NCI-H510A treated with DMSO at 0.1 percent for 48 hours (cell line): Measurements from ENCODE around the gene FCER1G.
"Not testable (repeated sequence)": the region's sequence is repeated elsewhere in the genome, so short reads cannot be mapped to it uniquely, and the experiment has no call there.

Experiments
- DNase-seq: peaks from one replicate; lab custom pipeline; 2025; lab: John Stamatoyannopoulos, UW

Gene FCER1G

DNA sequence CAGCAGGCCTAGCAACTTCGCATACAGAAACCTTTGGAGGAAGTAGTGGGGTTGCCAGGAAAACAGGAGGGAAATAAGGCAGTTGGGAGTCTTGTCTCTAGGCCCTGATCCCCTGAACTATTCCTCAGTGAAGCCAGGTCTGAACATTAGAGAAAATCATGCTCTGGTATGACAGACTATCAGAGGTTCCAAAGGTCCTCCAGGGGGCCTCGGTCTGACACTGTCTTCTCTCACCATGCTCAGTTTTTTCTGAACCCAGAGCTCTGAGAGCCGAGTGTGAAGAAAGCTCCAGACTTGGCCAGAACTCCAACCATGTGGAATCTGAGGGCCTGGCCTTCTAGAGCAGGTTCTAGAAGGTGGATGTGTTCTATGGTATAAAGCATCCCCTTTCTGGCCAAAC, 14.8 kb downstream of the FCER1G start:
- DNase-seq: no peak

DNA sequence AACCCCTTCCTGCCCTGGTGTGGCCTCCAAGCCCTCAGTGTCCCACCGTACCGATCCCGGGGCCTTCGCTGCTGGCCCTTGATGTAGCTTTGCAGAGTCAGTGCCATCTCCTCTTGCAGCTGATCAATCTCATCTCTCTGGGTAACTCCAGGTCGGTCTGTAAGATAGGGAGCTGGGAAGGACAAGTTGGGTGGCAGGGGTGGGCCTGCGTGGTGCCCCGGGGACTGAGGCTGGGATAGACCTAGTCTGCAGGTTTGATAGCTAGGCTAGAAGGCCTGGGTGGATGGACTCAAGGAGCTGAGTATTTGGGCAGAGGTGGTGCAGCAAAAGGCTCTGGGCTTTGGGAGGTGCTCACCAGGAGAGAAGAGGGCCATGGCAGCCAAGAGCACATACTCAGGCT, 15.7 kb downstream of the FCER1G start:
- DNase-seq: no peak

DNA sequence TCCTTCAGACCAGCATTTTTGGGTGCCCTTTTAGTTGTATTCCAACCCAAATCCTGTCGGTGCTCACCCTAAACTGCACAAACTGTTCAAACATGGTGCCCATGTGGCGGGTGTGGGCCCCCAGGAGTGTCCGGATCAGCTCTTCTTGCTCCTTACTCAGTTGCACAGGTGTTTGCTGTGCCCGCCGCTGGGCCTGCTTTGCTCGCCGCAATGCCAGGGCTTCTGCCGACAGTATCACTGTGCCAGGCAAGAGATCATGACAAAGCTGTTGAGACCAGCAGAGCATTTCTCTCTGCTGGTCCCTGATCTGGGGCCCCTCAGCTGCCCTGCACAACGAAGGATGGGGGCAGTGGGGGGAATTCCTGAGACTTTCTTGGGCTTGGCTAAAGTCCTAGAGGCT, 18.0 kb downstream of the FCER1G start:
- DNase-seq: no peak

GRCh38 chr1:161235957-161236775, 21.1 kb downstream of the FCER1G start:
- no peak for DNase-seq

GRCh38 chr1:161238039-161238473, 23.0 kb downstream of the FCER1G start, which contains the start of gene NR1I3:
NR1I3 (minus strand) TSS chr1:161238203; CDS start chr1:161236565, 1,638 bp downstream.
- DNase-seq: no peak

GRCh38 chr1:161241682-161242081, 26.6 kb downstream of the FCER1G start:
- no peak for DNase-seq

- DNase-seq: no peak
Measured at GRCh38 chr1:161242313-161242712, 27.2 kb downstream of the FCER1G start.

- DNase-seq: no peak
Measured at GRCh38 chr1:161244888-161245287, 29.8 kb downstream of the FCER1G start.

DNA sequence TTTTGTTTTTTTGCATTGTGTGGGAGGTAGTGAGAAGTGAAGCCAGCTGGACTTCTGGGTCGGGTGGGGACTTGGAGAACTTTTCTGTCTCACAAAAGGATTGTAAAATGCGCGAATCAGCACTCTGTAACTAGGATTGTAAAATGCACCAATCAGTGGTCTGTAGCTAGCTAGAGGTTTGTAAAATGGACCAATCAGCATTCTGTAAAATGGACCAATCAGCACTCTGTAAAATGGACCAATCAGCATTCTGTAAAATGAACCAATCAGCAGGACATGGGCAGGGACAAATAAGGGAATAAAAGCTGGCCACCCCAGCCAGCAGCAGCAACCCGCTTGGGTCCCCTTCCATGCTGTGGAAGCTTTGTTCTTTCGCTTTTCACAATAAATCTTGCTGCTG, 35.0 kb downstream of the FCER1G start:
- DNase-seq: not testable (repeated sequence)

- DNase-seq: no peak
Measured at GRCh38 chr1:161250829-161251228, 35.7 kb downstream of the FCER1G start.

DNA sequence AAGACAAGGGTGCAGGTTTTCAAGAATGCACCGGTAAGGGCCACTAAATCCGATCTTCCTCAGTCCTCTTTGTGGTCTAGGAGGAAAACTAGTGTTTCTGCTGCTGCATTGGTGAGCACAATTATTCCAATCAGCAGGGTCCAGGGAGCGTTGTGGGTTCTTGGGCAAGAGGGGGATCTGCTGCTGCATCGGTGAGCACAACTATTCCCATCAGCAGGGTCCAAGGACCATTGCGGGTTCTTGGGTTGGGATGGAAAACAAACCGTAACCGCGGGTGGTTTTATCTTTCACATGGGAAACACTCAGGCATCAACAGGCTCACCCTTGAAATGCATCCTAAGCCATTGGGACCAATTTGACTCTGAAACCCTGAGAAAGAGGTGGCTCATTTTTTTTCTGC, 36.5 kb downstream of the FCER1G start:
- no peak for DNase-seq

DNA sequence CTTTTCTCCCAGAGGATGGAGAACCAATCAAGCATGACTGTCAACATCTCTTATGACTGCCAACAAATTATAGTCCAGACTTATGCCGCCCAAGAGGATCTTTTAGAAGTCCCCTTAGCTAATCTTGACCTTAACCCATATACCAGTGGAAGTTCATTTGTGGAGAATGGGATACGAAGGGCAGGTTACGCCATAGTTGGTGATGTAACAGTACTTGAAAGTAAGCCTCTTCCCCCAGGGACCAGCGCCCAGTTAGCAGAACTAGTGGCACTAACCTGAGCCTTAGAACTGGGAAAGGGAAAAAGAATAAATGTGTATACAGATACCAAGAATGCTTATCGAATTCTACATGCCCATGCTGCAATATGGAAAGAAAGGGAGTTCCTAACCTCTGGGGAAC, 40.2 kb downstream of the FCER1G start:
- not testable (repeated sequence) for DNase-seq

GRCh38 chr1:161255955-161256520, 40.9 kb downstream of the FCER1G start:
- not testable (repeated sequence) for DNase-seq

- not testable (repeated sequence) for DNase-seq
Measured at GRCh38 chr1:161257109-161257508, 42.0 kb downstream of the FCER1G start.

DNA sequence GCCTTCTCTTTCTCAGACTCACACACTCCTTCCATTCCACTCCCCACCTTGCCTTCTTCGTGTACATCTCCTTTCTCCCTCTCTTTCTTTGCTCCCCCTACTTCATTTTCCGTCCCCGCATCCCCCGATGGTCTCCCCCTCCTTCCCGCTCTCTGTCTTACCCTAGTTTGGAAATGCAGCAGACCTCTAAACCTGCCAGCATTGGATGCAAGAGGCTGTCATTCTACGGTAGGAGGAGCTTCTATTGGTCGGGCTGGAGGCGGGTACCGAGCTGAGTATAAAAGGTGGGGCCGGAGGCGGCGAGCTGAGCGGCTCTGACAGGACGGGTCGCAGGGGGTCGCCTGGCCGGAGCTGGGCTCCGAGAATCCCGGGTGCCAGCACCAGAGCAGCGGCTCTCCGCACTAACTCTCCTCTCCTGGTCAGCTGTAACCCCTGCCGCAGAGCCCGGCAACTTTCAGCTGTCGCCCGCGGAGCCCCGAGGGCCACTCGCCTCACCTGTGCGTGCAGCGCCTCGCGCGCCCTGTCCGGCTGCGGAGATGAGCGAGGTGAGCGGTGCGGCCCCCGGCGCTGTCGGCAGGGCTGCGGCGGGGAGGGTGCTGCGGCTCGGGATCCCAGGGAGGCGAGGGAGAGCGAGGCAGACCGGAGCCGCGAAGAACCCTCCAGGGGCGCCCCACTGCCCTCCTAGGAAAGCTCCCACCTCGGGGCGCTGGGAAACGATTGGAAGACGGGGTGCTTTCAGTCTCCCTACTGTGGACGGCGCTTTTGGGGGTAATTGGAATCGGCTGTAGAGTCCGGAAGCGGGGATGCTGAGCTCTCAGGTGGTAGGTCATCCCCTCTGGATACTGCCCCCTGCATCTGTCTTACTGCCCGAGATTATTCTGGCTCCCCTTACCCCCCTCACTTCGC, 43.6 kb downstream of the FCER1G start, which contains the start of gene PCP4L1:
Gene PCP4L1, plus strand, starts transcription at position 307 of the 906 bp plus-strand sequence. Its CDS starts 230 bp downstream, at position 537.
- peak; percentile 72 for DNase-seq

GRCh38 chr1:161259345-161259702, 44.2 kb downstream of the FCER1G start:
- no peak for DNase-seq

DNA sequence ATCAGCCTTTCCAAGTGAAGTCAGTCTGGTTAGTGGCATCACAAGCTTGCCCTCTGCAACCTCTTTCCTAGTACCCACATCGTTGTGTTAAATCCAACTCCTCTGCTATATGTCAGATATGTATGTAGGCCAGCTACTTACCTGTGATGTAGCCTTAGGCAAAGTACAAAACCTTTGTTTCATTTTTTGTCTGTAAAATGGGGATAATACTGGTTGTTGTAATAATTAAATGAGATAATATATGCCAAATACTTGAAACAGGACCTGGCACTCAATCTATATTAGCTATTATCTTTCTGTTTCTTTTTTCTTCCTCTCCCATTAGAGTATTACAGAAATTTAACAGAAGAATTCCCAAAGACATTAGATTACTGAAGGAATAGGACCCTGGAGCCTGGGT, 44.7 kb downstream of the FCER1G start:
- no peak for DNase-seq

GRCh38 chr1:161260376-161261260, 45.5 kb downstream of the FCER1G start:
- DNase-seq: no peak

DNA sequence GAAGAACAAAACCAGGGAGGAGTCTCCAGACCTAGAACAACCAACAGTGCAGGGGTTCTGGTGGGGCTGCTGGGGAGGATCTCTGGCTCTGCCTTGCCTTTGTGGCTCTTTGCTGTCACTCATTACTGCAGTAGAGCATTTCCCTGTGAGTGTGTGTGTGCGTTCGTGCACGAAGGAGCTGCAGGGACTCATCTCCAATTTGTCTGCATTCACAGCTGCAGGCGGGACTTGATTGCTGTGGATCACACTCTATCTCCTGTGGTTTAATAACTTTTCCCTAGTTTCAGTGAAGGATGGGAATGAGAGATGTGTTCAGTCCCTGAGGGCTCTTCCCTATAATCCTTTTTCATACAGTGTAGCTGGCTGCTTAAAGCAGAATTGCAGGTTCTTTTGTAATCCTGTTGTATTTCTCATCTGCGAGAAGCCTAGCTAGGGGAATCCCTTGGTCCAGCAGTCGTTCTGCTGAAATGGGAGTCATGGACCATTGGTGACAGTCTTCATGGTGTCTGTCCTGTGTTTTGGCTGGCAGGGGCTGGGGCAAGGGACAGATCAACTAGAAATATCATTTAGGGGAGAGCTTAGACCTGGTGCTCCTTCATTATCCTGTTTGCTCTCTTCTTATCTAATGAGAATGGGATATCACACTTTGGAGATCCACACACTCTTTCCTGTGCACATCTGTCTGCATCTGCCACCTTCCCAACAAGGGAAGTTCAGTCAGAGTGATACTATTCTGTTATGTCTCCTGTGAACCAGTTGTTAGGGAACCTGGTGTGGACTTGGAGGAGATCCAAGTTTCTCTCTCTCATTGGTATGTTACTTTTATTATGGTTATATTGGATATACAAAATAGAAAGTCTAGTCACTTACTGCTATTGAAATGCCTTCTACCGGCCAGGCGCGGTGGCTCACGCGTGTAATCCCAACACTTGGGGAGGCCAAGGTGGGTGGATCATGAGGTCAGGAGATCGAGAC, 46.5 kb downstream of the FCER1G start:
- DNase-seq: no peak

GRCh38 chr1:161265305-161265704, 50.2 kb downstream of the FCER1G start:
- no peak for DNase-seq
